Measurements from ENCODE around the gene PACRG.

Gene PACRG

GRCh38 chr6:163085861-163086623 lies 358.3 kb downstream of the PACRG start:
- DNase-seq (ENCODE audit: low spot score) = no peak

- DNase-seq (ENCODE audit: low spot score) = no peak
Measured at GRCh38 chr6:163086624-163086920, 358.8 kb downstream of the PACRG start.

- no peak for DNase-seq (ENCODE audit: low spot score)
Measured at GRCh38 chr6:163087981-163088380, 360.2 kb downstream of the PACRG start.

GRCh38 chr6:163092876-163093275 lies 365.1 kb downstream of the PACRG start:
- no peak for DNase-seq (ENCODE audit: low spot score)

GRCh38 chr6:163094881-163095280 lies 367.1 kb downstream of the PACRG start:
- DNase-seq (ENCODE audit: low spot score) = no peak

GRCh38 chr6:163095401-163095800 lies 367.6 kb downstream of the PACRG start:
- DNase-seq (ENCODE audit: low spot score) = no peak

- DNase-seq (ENCODE audit: low spot score) = no peak
Measured at GRCh38 chr6:163098827-163099479, 371.2 kb downstream of the PACRG start.

GRCh38 chr6:163099621-163100171 lies 371.9 kb downstream of the PACRG start:
- no peak for DNase-seq (ENCODE audit: low spot score)

GRCh38 chr6:163100259-163100658 lies 372.5 kb downstream of the PACRG start:
- DNase-seq (ENCODE audit: low spot score) = no peak

- no peak for DNase-seq (ENCODE audit: low spot score)
Measured at GRCh38 chr6:163113358-163113962, 385.7 kb downstream of the PACRG start.

GRCh38 chr6:163118941-163119340 lies 391.2 kb downstream of the PACRG start:
- no peak for DNase-seq (ENCODE audit: low spot score)

- no peak for DNase-seq (ENCODE audit: low spot score)
Measured at GRCh38 chr6:163120223-163120622, 392.4 kb downstream of the PACRG start.

GRCh38 chr6:163121270-163121669 lies 393.5 kb downstream of the PACRG start:
- no peak for DNase-seq (ENCODE audit: low spot score)

- DNase-seq (ENCODE audit: low spot score) = no peak
Measured at GRCh38 chr6:163122365-163122764, 394.6 kb downstream of the PACRG start.

GRCh38 chr6:163123098-163123497 lies 395.3 kb downstream of the PACRG start:
- no peak for DNase-seq (ENCODE audit: low spot score)

GRCh38 chr6:163126741-163127140 lies 399.0 kb downstream of the PACRG start:
- no peak for DNase-seq (ENCODE audit: low spot score)

GRCh38 chr6:163127587-163127986 lies 399.8 kb downstream of the PACRG start:
- DNase-seq (ENCODE audit: low spot score) = no peak

- DNase-seq (ENCODE audit: low spot score) = no peak
Measured at GRCh38 chr6:163128324-163128723, 400.6 kb downstream of the PACRG start.

GRCh38 chr6:163132050-163132750 lies 404.4 kb downstream of the PACRG start:
- DNase-seq (ENCODE audit: low spot score) = no peak

GRCh38 chr6:163133017-163133416 lies 405.2 kb downstream of the PACRG start:
- DNase-seq (ENCODE audit: low spot score) = no peak

- DNase-seq (ENCODE audit: low spot score) = no peak
Measured at GRCh38 chr6:163133691-163134090, 405.9 kb downstream of the PACRG start.

GRCh38 chr6:163136681-163137397 lies 409.1 kb downstream of the PACRG start:
- DNase-seq (ENCODE audit: low spot score) = no peak

Data from GM03348 (cell line).